Muscle layer of colon (tissue), 2 donors: ENCODE data around the gene CAP1.
A peak's percentile ranks its signal among the peaks of the same experiment; 100 is the strongest.
"Not testable (repeated sequence)": the region's sequence is repeated elsewhere in the genome, so short reads cannot be mapped to it uniquely, and the experiment has no call there.

Experiments
- H3K27ac ChIP-seq: one replicate; pipeline ENCODE4 v1.7.0; 2013; ENCODE audit warnings: low read depth, mild to moderate bottlenecking, low read length, moderate library complexity
- H3K27me3 ChIP-seq, 2 donors: one replicate each; pipeline ENCODE4 v1.7.0; 2013; ENCODE audit warnings: low read length in 2 of 2, mild to moderate bottlenecking in 2 of 2; ENCODE audit not compliant: insufficient read depth in 2 of 2, control insufficient read depth in 1 of 2
- H3K36me3 ChIP-seq: one replicate; pipeline ENCODE4 v1.7.0; 2013; ENCODE audit warnings: mild to moderate bottlenecking, low read length; ENCODE audit not compliant: insufficient read depth
- H3K4me1 ChIP-seq: one replicate; pipeline ENCODE4 v1.7.0; 2013; ENCODE audit warnings: mild to moderate bottlenecking, low read length; ENCODE audit not compliant: insufficient read depth
- H3K4me3 ChIP-seq, 2 donors: one replicate each; pipeline ENCODE4 v1.7.0; 2013; ENCODE audit warnings: low read length in 2 of 2, low read depth in 1 of 2, mild to moderate bottlenecking in 1 of 2, moderate library complexity in 1 of 2
- H3K9ac ChIP-seq: one replicate; pipeline ENCODE4 v1.7.0; 2013; ENCODE audit warnings: low read length
- H3K9me3 ChIP-seq: one replicate; pipeline ENCODE4 v1.7.0; 2013; ENCODE audit warnings: mild to moderate bottlenecking, low read length
- donor health status: abdominal sarcoma.
- donor health status: Adenocarcinoma of cecum.

Gene CAP1

GRCh38 chr1:40037254-40037653, 3.3 kb upstream of the CAP1 start:
- Histone ChIP-seq H3K27ac (peak overlapping the region; percentile 73), H3K4me1 (peaks cover 33% of the 10 kb centered on the region)
- H3K4me3 ChIP-seq, H3K9me3 ChIP-seq, H3K36me3 ChIP-seq, H3K9ac ChIP-seq, H3K27me3 ChIP-seq: not testable (repeated sequence)

GRCh38 chr1:40038697-40039096, 1.8 kb upstream of the CAP1 start:
- Histone ChIP-seq H3K4me1 (peaks cover 40% of the 10 kb centered on the region), H3K4me3 (no peak overlapping the region), H3K9ac (peak overlapping the region; percentile 98), H3K36me3 (no peaks in the 10 kb centered on the region), H3K27me3 (no peaks in the 10 kb centered on the region), H3K27ac (peak overlapping the region; percentile 94), H3K9me3 (no peaks in the 10 kb centered on the region)

DNA sequence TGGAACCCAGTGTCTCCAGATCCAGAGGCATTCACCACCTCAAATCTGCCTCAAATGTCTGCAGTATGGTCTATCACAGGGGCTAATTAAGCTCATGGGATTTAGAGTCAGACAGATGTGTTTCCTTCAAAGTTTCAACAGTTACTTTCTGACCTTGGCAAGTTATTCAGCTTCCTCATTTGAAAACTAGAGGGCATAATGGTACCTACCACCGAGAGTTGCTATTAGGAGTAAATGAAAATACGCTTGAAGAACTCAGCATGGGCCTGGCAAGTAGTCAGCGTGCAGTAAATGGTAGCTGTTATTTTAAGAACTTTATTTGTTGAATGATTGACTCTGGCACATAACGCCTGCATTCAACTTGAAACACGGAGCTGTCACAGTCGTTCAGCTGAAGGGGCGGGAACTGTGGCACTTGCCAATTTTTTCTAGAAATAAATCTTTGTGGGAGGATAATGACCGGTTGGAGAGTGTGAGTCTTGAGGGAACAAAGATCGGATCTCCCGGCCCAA, 1.2 kb upstream of the CAP1 start:
- H3K27ac ChIP-seq: peak overlapping the region; percentile 94
- no peaks in the 10 kb centered on the region for H3K27me3 ChIP-seq
- peak overlapping the region; percentile 98 for H3K9ac ChIP-seq
- peak overlapping the region; percentile 70 to 81 for H3K4me3 ChIP-seq
- H3K4me1 ChIP-seq: peaks cover 40% of the 10 kb centered on the region
- H3K9me3 ChIP-seq: no peaks in the 10 kb centered on the region
- no peaks in the 10 kb centered on the region for H3K36me3 ChIP-seq

GRCh38 chr1:40039757-40040510, 595 bp upstream of the CAP1 start:
- Histone ChIP-seq H3K9ac (peak overlapping the region; percentile 98), H3K27me3 (no peaks in the 10 kb centered on the region), H3K4me3 (peak overlapping the region; percentile 70 to 81), H3K36me3 (no peaks in the 10 kb centered on the region), H3K27ac (peak overlapping the region; percentile 94), H3K9me3 (no peaks in the 10 kb centered on the region), H3K4me1 (peaks cover 40% of the 10 kb centered on the region)

GRCh38 chr1:40041466-40041838, 923 bp downstream of the CAP1 start:
- H3K9me3 ChIP-seq: no peaks in the 10 kb centered on the region
- no peaks in the 10 kb centered on the region for H3K36me3 ChIP-seq
- peak overlapping the region; percentile 85 for H3K9ac ChIP-seq
- peaks cover 43% of the 10 kb centered on the region for H3K4me1 ChIP-seq
- peak overlapping the region; percentile 92 for H3K27ac ChIP-seq
- peak overlapping the region; percentile 78 to 81 for H3K4me3 ChIP-seq
- H3K27me3 ChIP-seq: no peaks in the 10 kb centered on the region

GRCh38 chr1:40042341-40042740, 1.8 kb downstream of the CAP1 start:
- no peaks in the 10 kb centered on the region for H3K9me3 ChIP-seq
- peaks cover 45% of the 10 kb centered on the region for H3K4me1 ChIP-seq
- H3K4me3 ChIP-seq: peak overlapping the region in 1 of 2 donors; percentile 36
- H3K9ac ChIP-seq: peak overlapping the region; percentile 1
- H3K27me3 ChIP-seq: no peaks in the 10 kb centered on the region
- H3K36me3 ChIP-seq: no peaks in the 10 kb centered on the region
- no peak overlapping the region for H3K27ac ChIP-seq

DNA sequence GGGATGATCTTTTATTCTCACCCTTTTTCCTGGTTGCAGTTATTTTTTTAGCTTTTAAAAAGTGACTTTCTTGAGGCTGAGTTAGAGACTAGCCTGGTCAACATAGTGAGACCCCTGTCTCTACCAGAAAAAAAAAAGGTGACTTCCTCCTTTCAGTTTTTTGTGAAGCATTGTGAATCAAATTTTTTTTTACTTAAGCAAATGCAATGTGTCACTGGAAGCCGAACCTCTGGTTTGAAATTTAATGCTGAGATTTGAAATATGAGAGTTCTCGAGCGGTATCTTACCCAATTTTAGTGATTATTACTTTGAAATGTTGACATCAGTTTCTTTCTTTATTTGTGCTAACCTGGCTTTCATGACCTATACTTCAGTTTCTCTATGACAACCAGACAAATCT, 3.6 kb downstream of the CAP1 start:
- Histone ChIP-seq H3K9me3 (no peaks in the 10 kb centered on the region), H3K4me3 (no peak overlapping the region), H3K4me1 (peaks cover 52% of the 10 kb centered on the region), H3K36me3 (no peaks in the 10 kb centered on the region), H3K27me3 (no peaks in the 10 kb centered on the region), H3K9ac (no peak overlapping the region), H3K27ac (no peak overlapping the region)

- Histone ChIP-seq H3K27ac (no peak overlapping the region), H3K36me3 (no peaks in the 10 kb centered on the region), H3K9me3 (no peaks in the 10 kb centered on the region), H3K9ac (no peak overlapping the region), H3K4me3 (no peak overlapping the region), H3K4me1 (peaks cover 59% of the 10 kb centered on the region), H3K27me3 (no peaks in the 10 kb centered on the region)
Observed at GRCh38 chr1:40045182-40045581, 4.7 kb downstream of the CAP1 start.

- no peaks in the 10 kb centered on the region for H3K36me3 ChIP-seq
- no peak overlapping the region for H3K4me3 ChIP-seq
- H3K27ac ChIP-seq: no peak overlapping the region
- no peaks in the 10 kb centered on the region for H3K9me3 ChIP-seq
- H3K9ac ChIP-seq: no peak overlapping the region
- H3K4me1 ChIP-seq: peaks cover 63% of the 10 kb centered on the region
- no peaks in the 10 kb centered on the region for H3K27me3 ChIP-seq
Observed at GRCh38 chr1:40045766-40046165, 5.2 kb downstream of the CAP1 start.

DNA sequence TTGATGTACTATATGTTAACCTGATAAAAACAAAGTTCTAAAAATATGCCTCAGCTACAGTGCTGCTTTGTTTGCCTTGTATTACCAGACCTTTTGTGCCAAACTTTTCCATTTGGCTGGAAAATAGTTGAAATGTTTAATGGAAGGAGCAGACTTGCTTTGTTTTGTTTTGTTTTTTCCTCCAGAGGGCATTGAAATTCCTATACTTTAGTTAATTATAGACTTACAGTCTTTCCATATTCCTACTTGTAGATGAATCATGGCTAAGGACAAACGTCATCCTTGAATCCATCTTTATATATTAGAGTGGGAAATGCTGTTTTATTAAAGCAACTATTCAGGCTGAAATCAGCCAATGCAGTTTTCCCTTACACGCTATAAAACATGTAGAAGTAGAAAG, 6.7 kb downstream of the CAP1 start:
- H3K4me3 ChIP-seq: no peak overlapping the region
- H3K9ac ChIP-seq: no peak overlapping the region
- no peaks in the 10 kb centered on the region for H3K36me3 ChIP-seq
- H3K9me3 ChIP-seq: no peaks in the 10 kb centered on the region
- H3K27ac ChIP-seq: no peak overlapping the region
- no peaks in the 10 kb centered on the region for H3K27me3 ChIP-seq
- H3K4me1 ChIP-seq: peaks cover 65% of the 10 kb centered on the region

GRCh38 chr1:40047769-40048168, 7.2 kb downstream of the CAP1 start:
- Histone ChIP-seq H3K4me3 (no peak overlapping the region), H3K9ac (no peak overlapping the region), H3K36me3 (no peaks in the 10 kb centered on the region), H3K9me3 (no peaks in the 10 kb centered on the region), H3K4me1 (peaks cover 60% of the 10 kb centered on the region), H3K27me3 (no peaks in the 10 kb centered on the region), H3K27ac (peak overlapping the region; percentile 32)

GRCh38 chr1:40049725-40050124, 9.2 kb downstream of the CAP1 start:
- peak overlapping the region; percentile 13 for H3K27ac ChIP-seq
- H3K4me1 ChIP-seq: peaks cover 58% of the 10 kb centered on the region
- no peaks in the 10 kb centered on the region for H3K27me3 ChIP-seq
- no peak overlapping the region for H3K4me3 ChIP-seq
- H3K9me3 ChIP-seq: no peaks in the 10 kb centered on the region
- no peak overlapping the region for H3K9ac ChIP-seq
- no peaks in the 10 kb centered on the region for H3K36me3 ChIP-seq
